Rectal smooth muscle tissue (tissue), 1 donor: Measurements from ENCODE around the gene SPSB1.

Experiments
- H3K27ac ChIP-seq: one replicate; pipeline ENCODE4 v1.7.0; 2013; ENCODE audit warnings: low read depth, low read length, inconsistent platforms
- H3K27me3 ChIP-seq: one replicate; pipeline ENCODE4 v1.7.0; 2013; ENCODE audit warnings: low read length; ENCODE audit not compliant: control insufficient read depth, insufficient read depth
- H3K36me3 ChIP-seq: one replicate; pipeline ENCODE4 v1.7.0; 2013; ENCODE audit warnings: low read length; ENCODE audit not compliant: control insufficient read depth, insufficient read depth
- H3K4me1 ChIP-seq: one replicate; pipeline ENCODE4 v1.7.0; 2013; ENCODE audit warnings: low read length; ENCODE audit not compliant: control insufficient read depth, insufficient read depth
- H3K4me3 ChIP-seq: one replicate; pipeline ENCODE4 v1.7.0; 2013; ENCODE audit warnings: low read length
- H3K9ac ChIP-seq: one replicate; pipeline ENCODE4 v1.7.0; 2013; ENCODE audit warnings: low read length

SPSB1 gene

DNA sequence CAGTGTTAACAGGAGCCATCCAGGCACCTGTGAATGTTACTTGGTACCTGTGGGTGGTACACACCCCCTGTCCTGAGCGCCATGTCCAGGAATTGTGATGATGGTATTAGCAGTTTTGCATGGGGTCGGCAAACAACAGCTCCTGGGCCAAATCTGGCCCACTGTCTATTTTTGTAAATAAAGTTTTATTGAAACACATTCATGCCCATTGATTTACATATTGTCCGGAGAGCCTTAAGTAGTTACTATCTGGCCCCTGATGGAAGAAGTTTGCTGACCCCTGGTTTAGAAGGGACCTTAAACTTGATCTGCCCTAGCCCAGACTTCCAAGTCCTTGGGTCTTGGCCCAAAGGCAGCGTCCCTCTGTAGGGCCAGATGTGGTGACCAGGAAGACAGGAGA, 58.3 kb downstream of the SPSB1 start:
- Histone ChIP-seq H3K27me3 (no peaks in the 10 kb centered on the region), H3K27ac (peak overlapping the region; percentile 48), H3K4me1 (peaks cover 16% of the 10 kb centered on the region)

DNA sequence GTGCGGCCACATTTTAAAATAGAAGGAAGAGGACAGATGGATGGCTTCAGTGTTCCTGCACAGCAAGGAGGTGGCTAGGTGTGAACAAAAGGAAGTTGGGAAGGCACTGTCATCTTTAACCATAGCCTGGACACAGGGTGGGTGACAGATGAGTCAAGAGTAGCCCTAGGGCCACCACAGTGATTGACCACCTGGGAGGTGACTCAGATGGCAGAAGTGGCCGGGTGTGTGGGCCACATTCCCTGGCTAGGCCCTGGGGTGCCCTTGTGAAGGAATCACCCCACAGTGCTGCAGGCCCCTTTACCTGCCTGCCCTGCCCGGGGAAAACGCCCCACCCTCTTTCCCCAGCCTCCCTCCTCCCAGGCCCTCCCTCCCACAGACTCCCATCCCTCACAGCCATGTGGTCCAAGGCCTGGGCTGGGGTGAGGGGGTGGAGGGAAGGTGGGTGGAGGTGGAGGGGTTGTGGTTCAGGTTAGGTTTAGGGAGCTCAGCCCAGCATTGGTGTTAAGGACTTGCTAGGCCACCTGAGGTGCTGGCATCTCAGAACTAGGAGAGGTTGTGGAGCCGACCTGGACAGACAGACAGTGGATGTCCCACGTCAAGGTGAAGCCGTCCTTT, 59.1 kb downstream of the SPSB1 start:
- H3K4me1 ChIP-seq: peaks cover 16% of the 10 kb centered on the region

More for the DNA sequence above, 58.3 kb downstream of the SPSB1 start:
- Histone ChIP-seq H3K9ac (no peak overlapping the region), H3K36me3 (peaks cover 3% of the 10 kb centered on the region), H3K4me3 (no peak overlapping the region)

DNA sequence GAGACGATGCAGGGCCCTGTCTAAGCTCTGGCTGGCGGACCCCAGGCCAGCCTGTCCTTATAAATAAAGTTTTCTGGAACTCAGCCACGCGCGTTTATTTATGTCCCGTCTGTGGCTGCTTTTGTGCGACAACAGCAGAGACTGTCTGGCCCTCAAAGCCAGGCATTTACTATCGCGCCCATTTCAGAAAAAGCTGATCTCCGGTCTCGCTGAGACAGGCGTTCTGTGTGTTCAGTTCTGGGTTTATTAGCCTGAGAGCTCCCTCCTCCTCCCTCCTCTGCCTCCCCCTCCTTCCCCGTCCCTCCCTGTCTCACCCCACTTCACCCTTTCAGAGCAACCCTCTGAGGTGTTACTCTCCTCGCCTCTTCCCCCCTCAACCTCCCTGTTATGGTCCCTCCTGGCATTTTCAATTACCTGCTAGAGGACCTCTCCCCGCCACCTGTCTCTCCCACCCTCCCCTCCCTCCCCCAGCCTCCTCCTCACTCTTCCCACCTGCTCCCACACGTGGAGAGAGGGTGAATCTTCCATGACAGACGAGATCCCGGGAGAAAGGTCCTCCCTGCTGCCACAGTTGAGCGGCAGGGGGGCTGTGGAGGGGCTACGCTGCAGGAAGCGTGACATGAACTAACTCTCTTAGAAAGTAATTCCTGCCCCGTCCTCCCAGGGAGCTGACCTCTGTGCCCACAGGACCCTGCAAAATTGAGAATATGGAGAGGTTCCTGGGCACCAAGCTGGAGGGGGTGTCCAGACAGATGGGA, 59.9 kb downstream of the SPSB1 start:
- H3K9ac ChIP-seq: no peak overlapping the region
- H3K27me3 ChIP-seq: no peaks in the 10 kb centered on the region
- H3K36me3 ChIP-seq: peaks cover 13% of the 10 kb centered on the region
- H3K4me3 ChIP-seq: no peak overlapping the region
- H3K27ac ChIP-seq: peak overlapping the region; percentile 63
- H3K4me1 ChIP-seq: peaks cover 16% of the 10 kb centered on the region

More for the DNA sequence above, 59.1 kb downstream of the SPSB1 start:
- peaks cover 8% of the 10 kb centered on the region for H3K36me3 ChIP-seq
- H3K27ac ChIP-seq: peak overlapping the region; percentile 63
- no peaks in the 10 kb centered on the region for H3K27me3 ChIP-seq
- H3K9ac ChIP-seq: no peak overlapping the region
- no peak overlapping the region for H3K4me3 ChIP-seq

DNA sequence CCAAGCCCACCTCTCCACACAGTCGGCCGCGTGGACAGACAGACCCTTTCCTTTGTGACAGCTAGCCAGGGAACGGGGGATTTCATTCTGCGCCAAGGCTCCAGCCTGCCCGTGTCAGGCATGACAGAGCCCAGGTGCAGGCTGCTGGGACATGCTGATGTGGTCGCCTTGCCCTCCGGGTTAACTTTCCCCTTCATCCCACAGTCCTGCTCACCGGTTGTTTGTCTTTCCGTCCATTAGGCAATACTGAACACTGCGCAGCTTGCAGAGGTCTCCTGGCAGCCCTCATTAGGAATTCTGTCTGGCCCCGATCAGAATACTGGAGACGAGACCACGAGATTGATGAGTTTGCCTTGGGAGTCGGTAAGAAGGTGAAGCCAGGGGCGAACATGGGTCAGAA, 62.8 kb downstream of the SPSB1 start:
- peaks cover 12% of the 10 kb centered on the region for H3K4me1 ChIP-seq
- no peaks in the 10 kb centered on the region for H3K27me3 ChIP-seq
- H3K27ac ChIP-seq: no peak overlapping the region

DNA sequence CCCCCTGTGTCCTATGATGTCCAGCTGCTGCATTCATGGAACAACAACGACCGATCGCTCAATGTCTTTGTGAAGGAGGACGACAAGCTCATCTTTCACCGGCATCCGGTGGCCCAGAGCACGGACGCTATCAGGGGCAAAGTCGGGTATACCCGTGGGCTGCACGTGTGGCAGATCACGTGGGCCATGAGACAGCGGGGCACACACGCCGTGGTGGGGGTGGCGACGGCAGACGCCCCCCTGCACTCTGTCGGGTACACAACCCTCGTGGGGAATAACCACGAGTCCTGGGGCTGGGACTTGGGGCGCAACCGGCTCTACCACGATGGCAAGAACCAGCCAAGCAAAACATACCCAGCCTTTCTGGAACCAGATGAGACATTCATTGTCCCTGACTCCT, 63.3 kb downstream of the SPSB1 start:
- Histone ChIP-seq H3K4me1 (peaks cover 12% of the 10 kb centered on the region), H3K9ac (no peak overlapping the region), H3K27me3 (no peaks in the 10 kb centered on the region), H3K36me3 (peaks cover 16% of the 10 kb centered on the region), H3K27ac (no peak overlapping the region), H3K4me3 (no peak overlapping the region)

More for the DNA sequence above, 62.8 kb downstream of the SPSB1 start:
- Histone ChIP-seq H3K36me3 (peaks cover 16% of the 10 kb centered on the region), H3K4me3 (no peak overlapping the region), H3K9ac (no peak overlapping the region)

DNA sequence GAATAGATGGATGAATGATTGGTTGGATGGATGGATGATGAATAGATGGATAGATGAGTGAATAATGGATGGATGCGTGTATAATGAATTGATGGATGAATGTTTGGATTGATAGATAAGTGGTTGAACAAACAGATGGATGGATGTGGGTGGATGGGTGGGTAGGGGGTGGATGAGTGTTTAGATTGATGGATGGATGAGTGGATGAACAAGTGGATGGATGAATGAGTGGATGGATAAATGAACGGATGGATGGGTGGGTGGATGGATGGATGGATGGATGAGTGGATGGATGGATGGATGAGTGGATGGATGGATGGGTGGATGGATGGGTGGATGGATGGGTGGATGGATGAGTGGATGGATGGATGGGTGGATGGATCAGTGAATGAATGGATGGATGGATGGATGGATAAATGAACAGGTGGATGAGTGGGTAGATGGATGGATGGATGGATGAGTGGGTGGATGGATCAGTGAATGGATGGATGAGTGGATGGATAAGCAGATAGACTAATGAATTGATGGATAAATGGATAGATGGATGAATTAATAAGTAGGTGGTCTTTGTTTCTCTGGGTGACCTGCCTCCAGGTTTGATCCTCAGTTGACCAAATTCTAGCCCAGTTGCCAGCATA, 64.3 kb downstream of the SPSB1 start:
- Histone ChIP-seq H3K4me3 (no peak overlapping the region), H3K4me1 (peaks cover 9% of the 10 kb centered on the region), H3K27ac (no peak overlapping the region), H3K36me3 (peaks cover 16% of the 10 kb centered on the region), H3K27me3 (no peaks in the 10 kb centered on the region), H3K9ac (no peak overlapping the region)

DNA sequence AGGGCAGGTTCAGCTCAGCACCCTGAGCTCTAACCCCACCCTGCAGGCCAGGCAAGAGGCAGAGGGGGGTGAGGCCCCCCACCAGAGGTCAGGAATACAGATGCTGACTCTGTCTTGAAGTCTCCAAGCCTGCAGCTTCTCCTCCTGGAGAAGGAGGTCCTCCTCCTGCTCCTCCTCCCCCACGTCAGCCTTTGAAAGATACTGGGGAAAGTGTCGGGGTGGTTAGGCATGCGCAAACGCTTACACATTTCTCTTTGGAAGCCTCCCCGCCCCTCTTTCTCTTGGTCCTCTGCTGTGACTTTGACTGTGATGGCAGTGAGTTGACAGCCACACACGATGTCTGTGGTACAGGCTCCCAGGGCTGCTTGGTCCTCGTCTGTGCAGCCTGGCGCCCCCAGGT, 65.3 kb downstream of the SPSB1 start:
- H3K27ac ChIP-seq: no peak overlapping the region
- peaks cover 16% of the 10 kb centered on the region for H3K36me3 ChIP-seq
- no peaks in the 10 kb centered on the region for H3K27me3 ChIP-seq
- no peak overlapping the region for H3K9ac ChIP-seq
- H3K4me1 ChIP-seq: peaks cover 5% of the 10 kb centered on the region
- H3K4me3 ChIP-seq: no peak overlapping the region

DNA sequence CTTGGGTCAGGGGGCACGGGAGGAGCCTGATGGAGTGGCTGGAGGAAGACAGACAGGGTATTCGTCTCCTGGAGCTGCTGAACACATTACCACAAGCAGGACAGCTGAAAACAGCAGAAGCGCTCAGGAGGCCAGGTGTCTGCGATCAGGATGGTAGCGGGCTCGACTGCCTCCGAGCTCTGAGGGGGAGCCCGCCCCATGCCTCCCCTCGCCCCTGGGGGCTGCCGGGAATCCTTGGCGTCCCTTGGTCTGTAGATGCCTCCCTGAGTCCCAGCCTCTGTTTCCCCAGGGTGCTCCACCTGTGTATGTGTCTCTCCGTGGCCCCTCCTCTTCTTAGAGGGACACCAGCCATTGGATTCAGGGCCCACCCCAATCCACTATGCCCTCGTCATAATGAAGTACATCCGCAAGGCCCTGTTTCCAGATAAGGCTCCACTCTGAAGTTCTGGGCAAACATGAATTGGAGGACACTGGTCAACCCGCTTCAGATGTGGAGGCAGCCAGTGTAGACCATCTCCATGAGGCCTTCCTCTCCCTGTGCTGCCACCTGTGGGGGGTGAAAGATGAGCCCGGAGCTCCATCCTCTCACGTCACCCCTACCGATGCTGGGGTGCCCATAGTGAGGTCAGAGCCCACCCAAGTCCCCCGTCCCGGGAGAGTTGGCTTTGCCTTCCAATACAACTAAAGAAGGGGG, 67.8 kb downstream of the SPSB1 start:
- H3K36me3 ChIP-seq: peaks cover 16% of the 10 kb centered on the region

DNA sequence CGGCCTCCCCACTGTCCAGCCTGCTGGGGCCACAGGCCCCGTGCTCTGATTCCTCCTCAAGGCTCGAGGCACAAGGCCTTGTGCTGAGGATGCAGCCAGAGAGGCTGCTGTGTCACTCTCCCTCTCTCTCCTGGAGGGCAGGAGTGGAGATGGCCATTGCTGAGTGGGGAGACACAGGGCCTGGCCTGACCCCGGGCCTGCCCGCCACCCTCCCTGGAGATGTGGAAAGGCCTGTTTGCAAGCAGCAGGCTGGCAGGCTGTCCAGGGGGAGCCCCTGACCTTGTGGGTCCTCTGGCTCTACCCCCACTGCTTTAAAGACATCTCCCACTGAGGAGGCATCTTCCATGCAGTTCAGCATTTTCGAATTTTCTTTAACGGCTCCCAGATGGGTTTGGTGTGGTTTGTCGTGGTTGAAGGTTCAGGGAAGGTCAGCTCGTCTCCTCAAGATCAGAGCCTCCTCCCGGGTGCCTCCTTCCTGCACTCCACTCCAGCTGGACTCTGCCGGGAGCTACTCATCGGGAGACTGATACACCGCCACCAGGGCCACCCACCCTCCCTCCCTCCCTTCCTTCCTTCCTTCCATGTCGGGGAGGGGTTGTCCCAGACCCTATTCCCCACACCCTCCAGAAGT, 69.1 kb downstream of the SPSB1 start:
- H3K27me3 ChIP-seq: no peaks in the 10 kb centered on the region
- H3K27ac ChIP-seq: peak overlapping the region; percentile 37
- H3K36me3 ChIP-seq: peaks cover 10% of the 10 kb centered on the region
- H3K9ac ChIP-seq: no peak overlapping the region
- peaks cover 7% of the 10 kb centered on the region for H3K4me1 ChIP-seq
- H3K4me3 ChIP-seq: no peak overlapping the region

More for the DNA sequence above, 67.8 kb downstream of the SPSB1 start:
- H3K27me3 ChIP-seq: no peaks in the 10 kb centered on the region
- H3K27ac ChIP-seq: peak overlapping the region; percentile 8
- peaks cover 7% of the 10 kb centered on the region for H3K4me1 ChIP-seq
- H3K4me3 ChIP-seq: no peak overlapping the region
- no peak overlapping the region for H3K9ac ChIP-seq

DNA sequence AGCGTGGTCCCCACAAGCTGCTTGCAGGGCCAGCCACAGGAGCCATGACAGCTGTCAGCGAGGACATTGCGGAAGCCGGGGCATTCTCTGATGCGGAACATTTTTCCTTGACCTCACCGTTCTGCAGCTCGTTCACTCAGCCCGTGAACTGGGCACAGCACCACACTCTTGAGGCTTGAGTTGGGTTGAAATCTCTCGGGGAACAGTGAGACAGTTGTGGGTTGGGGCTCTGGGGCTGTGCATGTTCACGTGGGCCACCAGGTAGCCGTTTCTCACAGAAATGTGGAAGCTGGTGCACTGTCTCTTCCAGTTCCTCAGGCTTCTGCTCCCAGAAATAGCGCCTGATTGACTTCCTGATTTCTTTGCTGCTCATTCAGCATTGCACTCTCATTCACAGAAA, 69.8 kb downstream of the SPSB1 start:
- no peak overlapping the region for H3K4me3 ChIP-seq
- no peaks in the 10 kb centered on the region for H3K27me3 ChIP-seq
- H3K4me1 ChIP-seq: peaks cover 7% of the 10 kb centered on the region
- H3K27ac ChIP-seq: no peak overlapping the region
- no peak overlapping the region for H3K9ac ChIP-seq
- peaks cover 6% of the 10 kb centered on the region for H3K36me3 ChIP-seq

DNA sequence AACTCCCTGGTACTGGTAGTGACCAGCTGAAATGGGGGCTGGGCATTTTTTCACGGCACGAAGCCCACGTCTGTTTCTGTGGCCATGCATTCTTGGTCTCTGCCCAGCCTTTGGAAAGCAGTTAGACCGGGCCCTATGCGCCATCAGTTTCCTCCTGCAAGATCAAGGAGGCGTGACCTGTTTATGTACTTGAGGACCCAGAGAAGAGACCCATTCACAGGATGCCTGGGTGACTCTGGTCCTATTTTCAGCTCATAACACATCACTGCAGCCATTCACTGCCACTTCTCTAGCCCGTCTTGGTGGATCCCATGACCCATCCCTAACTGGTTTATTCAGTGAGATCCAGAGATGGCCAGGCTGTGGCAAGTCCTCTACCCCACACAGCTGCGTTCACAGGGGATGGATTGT, 70.4 kb downstream of the SPSB1 start:
- peaks cover 7% of the 10 kb centered on the region for H3K4me1 ChIP-seq
- H3K9ac ChIP-seq: no peak overlapping the region
- H3K36me3 ChIP-seq: peaks cover 6% of the 10 kb centered on the region
- H3K4me3 ChIP-seq: no peak overlapping the region
- H3K27ac ChIP-seq: peak overlapping the region; percentile 52
- H3K27me3 ChIP-seq: no peaks in the 10 kb centered on the region

DNA sequence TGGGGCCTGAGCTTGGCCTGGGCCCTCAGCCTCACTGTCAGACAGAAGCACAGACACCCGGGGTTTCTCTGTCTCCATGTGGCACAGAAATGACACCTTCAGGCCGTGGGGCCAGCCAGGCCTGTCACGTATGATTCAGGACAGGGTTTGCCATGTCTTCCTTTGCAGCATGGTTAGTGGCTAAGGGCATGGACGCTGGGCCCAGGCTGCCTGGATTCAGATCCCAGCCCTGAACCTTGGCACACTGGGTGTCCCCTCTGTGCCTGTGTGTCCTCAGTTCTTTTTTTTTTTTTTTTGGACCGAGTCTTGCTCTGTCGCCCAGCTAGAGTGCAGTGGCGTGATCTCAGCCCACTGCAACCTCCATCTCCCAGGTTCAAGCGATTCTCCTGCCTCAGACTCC, 73.6 kb downstream of the SPSB1 start:
- no peak overlapping the region for H3K9ac ChIP-seq
- H3K4me1 ChIP-seq: peaks cover 22% of the 10 kb centered on the region
- peaks cover 10% of the 10 kb centered on the region for H3K36me3 ChIP-seq
- H3K27ac ChIP-seq: no peak overlapping the region
- no peak overlapping the region for H3K4me3 ChIP-seq
- no peaks in the 10 kb centered on the region for H3K27me3 ChIP-seq
